HFFc6 (cell line): ENCODE results near the gene USH2A. TPM values are rescaled to one million over a fixed set of nuclear protein-coding genes. Genes with fewer than 3 reads are reported as not detected.

Source experiments
- DNase-seq: peaks from one replicate; pipeline ENCODE4 v3.0.0-alpha.2; 2018
- H3K27ac Mint-ChIP-seq: 2 replicates; pipeline ENCODE4 v1.8.0; 2020; ENCODE audit warnings: mild to moderate bottlenecking, mixed read lengths
- H3K27me3 Mint-ChIP-seq: 2 replicates; pipeline ENCODE4 v1.8.0; 2021; ENCODE audit warnings: mild to moderate bottlenecking, moderate library complexity, mixed read lengths; ENCODE audit not compliant: insufficient read depth
- H3K36me3 Mint-ChIP-seq: 2 replicates; pipeline ENCODE4 v1.8.0; 2021; ENCODE audit warnings: low read depth, mixed read lengths
- H3K4me1 Mint-ChIP-seq: 2 replicates; pipeline ENCODE4 v1.8.0; 2020; ENCODE audit warnings: low read depth, mixed read lengths
- H3K4me3 Mint-ChIP-seq: 2 replicates; pipeline ENCODE4 v1.8.0; 2020; ENCODE audit warnings: mild to moderate bottlenecking, moderate library complexity, mixed read lengths
- H3K9me3 Mint-ChIP-seq: 2 replicates; pipeline ENCODE4 v1.8.0; 2020; ENCODE audit warnings: mild to moderate bottlenecking, mixed read lengths
- total RNA-seq, 6 experiments: library from RNA; stranded (reverse); fragmentation: NEBNext Ultra II Directional; extraction: Animal tissue kit (Norgen Biotek cat#: 25700); gene quantifications; 2 replicates in 1 of 6; 3 replicates in 5 of 6; pipeline ENCODE4 v1.2.3, GENCODE V29; 2021
- TF ChIP-seq, protein P1 (sequence below): fragments of 200-600 bp; sonication (generic); IDR thresholded peaks from 2 replicates; pipeline ENCODE4 v1.5.0; 2021; ENCODE audit warnings: antibody characterized with exemption, mild to moderate bottlenecking

USH2A gene
- total RNA-seq, 6 experiments from 2014 or later: 0.02 to 0.07 (median 0.04) TPM

DNA sequence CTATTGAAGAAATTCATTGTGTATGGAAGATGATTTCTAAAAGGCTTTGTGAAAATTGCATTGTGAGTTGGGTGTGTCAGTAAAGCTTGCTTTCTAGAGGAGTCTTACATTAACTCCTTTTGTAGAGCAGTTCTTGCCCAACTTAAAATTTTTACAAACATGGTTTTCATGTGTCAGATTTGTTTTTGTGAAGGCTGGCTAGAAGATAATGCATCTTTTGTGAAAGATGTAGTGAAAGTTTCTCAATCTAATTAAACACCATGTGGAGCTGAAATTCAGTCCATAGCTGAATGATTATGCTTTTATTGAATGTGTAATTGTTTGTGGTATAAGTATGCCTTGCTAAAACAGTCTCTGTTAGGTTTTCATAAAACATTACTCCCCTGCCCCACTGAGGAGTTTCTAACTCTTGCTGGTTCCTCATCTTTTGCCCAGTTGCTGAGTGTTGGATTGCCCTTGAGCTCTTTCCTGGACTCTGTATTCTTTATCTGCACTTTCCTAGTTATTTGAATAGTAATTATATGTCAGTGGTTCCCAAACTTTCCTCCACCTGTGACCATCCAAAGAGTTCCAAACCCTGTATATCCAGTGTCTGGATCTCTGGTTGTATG is 818.1 kb downstream of the USH2A start:
- DNase-seq: no peak
- H3K36me3 Mint-ChIP-seq: peaks cover 5% of the 10 kb centered on the region
- H3K27ac Mint-ChIP-seq: peak overlapping the region; percentile 1; the same call in 1 of the 2 replicates
- H3K4me1 Mint-ChIP-seq: peaks cover 27% of the 10 kb centered on the region
- no peak overlapping the region for H3K4me3 Mint-ChIP-seq
- no peaks in the 10 kb centered on the region for H3K9me3 Mint-ChIP-seq
- H3K27me3 Mint-ChIP-seq: no peaks in the 10 kb centered on the region
- TF ChIP-seq, protein P1, sequence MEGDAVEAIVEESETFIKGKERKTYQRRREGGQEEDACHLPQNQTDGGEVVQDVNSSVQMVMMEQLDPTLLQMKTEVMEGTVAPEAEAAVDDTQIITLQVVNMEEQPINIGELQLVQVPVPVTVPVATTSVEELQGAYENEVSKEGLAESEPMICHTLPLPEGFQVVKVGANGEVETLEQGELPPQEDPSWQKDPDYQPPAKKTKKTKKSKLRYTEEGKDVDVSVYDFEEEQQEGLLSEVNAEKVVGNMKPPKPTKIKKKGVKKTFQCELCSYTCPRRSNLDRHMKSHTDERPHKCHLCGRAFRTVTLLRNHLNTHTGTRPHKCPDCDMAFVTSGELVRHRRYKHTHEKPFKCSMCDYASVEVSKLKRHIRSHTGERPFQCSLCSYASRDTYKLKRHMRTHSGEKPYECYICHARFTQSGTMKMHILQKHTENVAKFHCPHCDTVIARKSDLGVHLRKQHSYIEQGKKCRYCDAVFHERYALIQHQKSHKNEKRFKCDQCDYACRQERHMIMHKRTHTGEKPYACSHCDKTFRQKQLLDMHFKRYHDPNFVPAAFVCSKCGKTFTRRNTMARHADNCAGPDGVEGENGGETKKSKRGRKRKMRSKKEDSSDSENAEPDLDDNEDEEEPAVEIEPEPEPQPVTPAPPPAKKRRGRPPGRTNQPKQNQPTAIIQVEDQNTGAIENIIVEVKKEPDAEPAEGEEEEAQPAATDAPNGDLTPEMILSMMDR: no peak

DNA sequence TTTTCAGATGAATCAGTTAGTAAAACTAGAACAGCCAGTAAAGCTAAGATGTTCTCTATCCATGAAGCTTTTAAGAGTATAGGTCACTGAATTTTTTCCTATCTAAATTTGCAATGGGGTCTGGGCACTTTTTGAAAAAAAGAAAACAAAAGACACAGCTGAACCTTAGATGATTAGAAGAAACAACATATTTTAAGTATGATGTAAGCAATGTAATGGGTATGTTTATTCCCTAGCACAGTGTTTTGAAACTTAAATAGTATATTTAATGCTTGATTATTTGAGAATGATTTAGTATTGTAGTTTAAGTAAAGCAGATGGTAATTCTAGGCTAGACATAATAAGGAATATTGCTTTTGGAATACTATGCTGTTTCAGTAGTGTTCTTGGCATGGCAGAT is 819.9 kb downstream of the USH2A start:
- H3K4me1 Mint-ChIP-seq: peaks cover 45% of the 10 kb centered on the region
- TF ChIP-seq, protein P1: no peak
- DNase-seq: no peak
- H3K4me3 Mint-ChIP-seq: no peak overlapping the region
- peaks cover 3% of the 10 kb centered on the region; the same call in 1 of the 2 replicates for H3K36me3 Mint-ChIP-seq
- no peaks in the 10 kb centered on the region for H3K27me3 Mint-ChIP-seq
- H3K9me3 Mint-ChIP-seq: no peaks in the 10 kb centered on the region
- peak overlapping the region; percentile 40; the same call in 1 of the 2 replicates for H3K27ac Mint-ChIP-seq

DNA sequence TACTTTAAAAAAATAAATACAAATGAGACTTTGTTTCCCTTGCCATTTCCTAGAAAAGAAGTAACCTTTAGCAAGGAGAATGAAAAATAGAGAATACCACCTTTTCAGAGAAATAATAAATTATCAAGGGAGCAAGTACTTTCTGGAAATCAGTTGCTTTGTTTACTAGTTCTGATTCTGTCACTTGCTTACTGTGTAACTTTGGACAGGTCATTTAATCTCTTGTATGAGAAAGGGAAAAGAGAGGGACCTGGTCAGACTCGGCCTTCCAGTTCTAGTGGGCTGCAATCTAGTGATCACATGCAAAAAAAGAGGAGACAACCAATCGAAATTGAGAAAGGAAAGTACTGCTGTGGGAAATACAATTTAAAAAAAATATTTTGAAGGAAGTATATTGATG is 822.0 kb downstream of the USH2A start:
- peaks cover 20% of the 10 kb centered on the region for H3K36me3 Mint-ChIP-seq
- H3K9me3 Mint-ChIP-seq: no peaks in the 10 kb centered on the region
- no peak overlapping the region for H3K4me3 Mint-ChIP-seq
- H3K27ac Mint-ChIP-seq: no peak overlapping the region
- peaks cover 60% of the 10 kb centered on the region for H3K4me1 Mint-ChIP-seq
- no peaks in the 10 kb centered on the region for H3K27me3 Mint-ChIP-seq
- no peak for DNase-seq
- TF ChIP-seq, protein P1: no peak

DNA sequence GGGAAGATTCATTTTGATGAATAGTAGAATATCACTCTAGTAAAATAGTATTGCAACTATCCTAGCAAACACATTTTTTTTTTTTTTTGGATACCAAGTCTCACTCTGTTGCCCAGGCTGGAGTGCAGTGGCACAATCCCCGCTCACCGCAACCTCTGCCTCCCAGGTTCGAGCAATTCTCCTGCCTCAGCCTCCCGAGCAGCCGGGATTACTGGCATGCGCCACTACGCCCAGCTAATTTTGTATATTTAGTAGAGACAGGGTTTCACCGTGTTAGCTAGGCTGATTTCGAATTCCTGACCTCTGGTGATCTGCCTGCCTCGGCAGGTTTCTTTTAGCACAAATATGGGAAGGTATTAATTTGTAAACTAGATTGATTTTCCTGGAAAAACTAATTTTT is 822.4 kb downstream of the USH2A start:
- Mint-ChIP-seq H3K36me3 (peaks cover 24% of the 10 kb centered on the region), H3K4me3 (no peak overlapping the region), H3K27me3 (no peaks in the 10 kb centered on the region), H3K4me1 (peaks cover 59% of the 10 kb centered on the region), H3K9me3 (no peaks in the 10 kb centered on the region), H3K27ac (no peak overlapping the region)
- DNase-seq: no peak
- TF ChIP-seq, protein P1: no peak

DNA sequence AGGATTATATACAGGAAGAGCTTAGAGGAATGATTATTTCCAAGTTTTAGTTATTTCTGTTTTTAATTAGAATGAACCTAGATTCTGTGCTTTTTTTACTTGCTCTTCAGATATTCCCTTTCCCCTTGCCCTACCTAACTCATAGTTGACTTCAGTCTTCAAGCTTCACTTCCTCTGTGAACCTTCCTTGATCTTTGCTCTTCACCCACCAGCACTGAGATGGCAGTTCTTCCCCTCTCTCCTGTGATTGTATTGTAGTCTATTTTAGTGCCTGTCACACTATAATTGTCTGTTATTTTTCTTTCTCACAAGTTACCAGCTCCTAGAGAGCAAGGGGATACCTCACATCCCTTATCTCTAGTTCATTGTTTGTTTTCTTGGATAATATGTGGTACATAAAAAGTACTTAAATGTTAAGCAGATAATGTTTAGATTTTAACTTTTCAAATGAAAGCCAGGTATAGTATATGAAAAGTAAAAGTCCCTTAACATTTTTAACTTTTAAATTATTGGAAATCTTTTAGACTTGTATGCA is 822.9 kb downstream of the USH2A start:
- H3K27ac Mint-ChIP-seq: peak overlapping the region; percentile 45
- no peak overlapping the region for H3K4me3 Mint-ChIP-seq
- H3K27me3 Mint-ChIP-seq: no peaks in the 10 kb centered on the region
- no peak for DNase-seq
- H3K9me3 Mint-ChIP-seq: no peaks in the 10 kb centered on the region
- peaks cover 29% of the 10 kb centered on the region for H3K36me3 Mint-ChIP-seq
- TF ChIP-seq, protein P1: no peak
- H3K4me1 Mint-ChIP-seq: peaks cover 63% of the 10 kb centered on the region
